Liver (tissue), 9 donors: ENCODE results near the gene INTS1. TPM values are rescaled to one million over a fixed set of nuclear protein-coding genes. Genes with fewer than 3 reads are reported as not detected.

Experiments used
- DNase-seq: peaks from one replicate; pipeline ENCODE4 v3.0.0-alpha.2; 2017; ENCODE audit warnings: low spot score
- H3K27ac ChIP-seq, 2 donors: one replicate each; pipeline ENCODE4 v1.7.0; 2013; ENCODE audit warnings: inconsistent platforms in 2 of 2, low read length in 2 of 2, control low read depth in 1 of 2, low read depth in 1 of 2, mild to moderate bottlenecking in 1 of 2
- H3K27me3 ChIP-seq, 4 donors: one replicate each; pipeline versions ENCODE4 v1.6.1 to v1.7.0; 2013; ENCODE audit warnings: low read length in 3 of 4, inconsistent platforms in 1 of 4, mild to moderate bottlenecking in 1 of 4, moderate library complexity in 1 of 4; ENCODE audit not compliant: control insufficient read depth in 4 of 4, insufficient read depth in 4 of 4
- H3K36me3 ChIP-seq, 4 donors: one replicate each; pipeline versions ENCODE4 v1.6.1 to v1.7.0; 2013; ENCODE audit warnings: low read length in 3 of 4, mild to moderate bottlenecking in 3 of 4, low read depth in 1 of 4, moderate library complexity in 1 of 4; ENCODE audit not compliant: control insufficient read depth in 4 of 4, insufficient read depth in 3 of 4
- H3K4me1 ChIP-seq, 4 donors: one replicate each; pipeline versions ENCODE4 v1.6.1 to v1.7.0; 2013; ENCODE audit warnings: low read length in 3 of 4, mild to moderate bottlenecking in 3 of 4, moderate library complexity in 1 of 4; ENCODE audit not compliant: control insufficient read depth in 4 of 4, insufficient read depth in 4 of 4
- H3K4me3 ChIP-seq, 3 donors: one replicate each; pipeline versions ENCODE4 v1.6.1 to v1.7.0; 2013; ENCODE audit warnings: low read length in 3 of 3, control low read depth in 1 of 3, low read depth in 1 of 3, mild to moderate bottlenecking in 1 of 3
- H3K9ac ChIP-seq, 2 donors: one replicate each; pipeline ENCODE4 v1.7.0; 2013; ENCODE audit warnings: low read length in 2 of 2, mild to moderate bottlenecking in 2 of 2, moderate library complexity in 2 of 2, control low read depth in 1 of 2, low read depth in 1 of 2
- H3K9me3 ChIP-seq, 4 donors: one replicate each; pipeline versions ENCODE4 v1.6.1 to v1.7.0; 2013; ENCODE audit warnings: low read length in 3 of 4; ENCODE audit not compliant: control insufficient read depth in 4 of 4
- CTCF ChIP-seq: fragments of 150-350 bp; IDR thresholded peaks from 2 replicates; pipeline ENCODE4 v1.5.1; 2017; ENCODE audit warnings: improper control_type of control experiment, low read depth, low read length; ENCODE audit not compliant: missing input control
- EGR1 ChIP-seq, 2 donors: IDR thresholded peaks; 2 replicates each; pipeline ENCODE4 v1.6.1; 2016 to 2018; ENCODE audit warnings: antibody characterized with exemption in 2 of 2, low read depth in 2 of 2
- FOXA2 ChIP-seq: IDR thresholded peaks from 2 replicates; pipeline ENCODE4 v1.6.1; 2016; ENCODE audit warnings: antibody characterized with exemption
- GABPA ChIP-seq, 2 donors: IDR thresholded peaks in 1 of 2; conservative IDR thresholded peaks in 1 of 2; 2 replicates each; pipeline ENCODE4 v1.6.1; 2016; ENCODE audit warnings: antibody characterized with exemption in 2 of 2, mild to moderate bottlenecking in 1 of 2, moderate library complexity in 1 of 2
- HNF4A ChIP-seq, 2 donors: conservative IDR thresholded peaks; 2 replicates each; pipeline ENCODE4 v1.6.1; 2016; ENCODE audit warnings: antibody characterized with exemption in 2 of 2, mild to moderate bottlenecking in 2 of 2
- HNF4G ChIP-seq: IDR thresholded peaks from 2 replicates; pipeline ENCODE4 v1.6.1; 2016; ENCODE audit warnings: antibody characterized with exemption
- JUND ChIP-seq, 2 donors: IDR thresholded peaks; 2 replicates each; pipeline ENCODE4 v1.6.1; 2016; ENCODE audit warnings: antibody characterized with exemption in 2 of 2
- MAX ChIP-seq: IDR thresholded peaks from 2 replicates; pipeline ENCODE4 v1.6.1; 2016; ENCODE audit warnings: antibody characterized with exemption
- NR2F2 ChIP-seq: IDR thresholded peaks from 2 replicates; pipeline ENCODE4 v1.6.1; 2016; ENCODE audit warnings: antibody characterized with exemption
- RAD21 ChIP-seq, 2 donors: IDR thresholded peaks; 2 replicates each; pipeline ENCODE4 v1.6.1; 2016; ENCODE audit warnings: antibody characterized with exemption in 2 of 2, mild to moderate bottlenecking in 2 of 2
- REST ChIP-seq: IDR thresholded peaks from 2 replicates; pipeline ENCODE4 v1.6.1; 2016; ENCODE audit warnings: antibody characterized with exemption, mild to moderate bottlenecking
- RXRA ChIP-seq, 2 donors: IDR thresholded peaks; 2 replicates each; pipeline ENCODE4 v1.6.1; 2017 to 2018; ENCODE audit warnings: antibody characterized with exemption in 2 of 2, mild to moderate bottlenecking in 1 of 2
- TAF1 ChIP-seq: conservative IDR thresholded peaks from 2 replicates; pipeline ENCODE4 v1.6.1; 2016; ENCODE audit warnings: antibody characterized with exemption, mild to moderate bottlenecking
- YY1 ChIP-seq: IDR thresholded peaks from 2 replicates; pipeline ENCODE4 v1.6.1; 2016; ENCODE audit warnings: antibody characterized with exemption, mild to moderate bottlenecking
- ZBTB33 ChIP-seq: IDR thresholded peaks from 2 replicates; pipeline ENCODE4 v1.6.1; 2016; ENCODE audit warnings: antibody characterized with exemption
- WGBS: extraction: QIAGEN DNeasy Blood & Tissue Kit; methylation state at CpG from one replicate; pipeline ENCODE4 v1.1.7; 2013; 5-methylcytosine and 5-hydroxymethylcytosine counted together
- polyA plus RNA-seq, 2 donors: library from polyadenylated mRNA; stranded (reverse) in 1 of 2; unstranded in 1 of 2; fragments of 200-250 nt in 1 of 2; fragments of >200 nt in 1 of 2; fragmentation: Nextera tagmentation in 1 of 2; extraction: Ambion mirVana in 1 of 2; gene quantifications; one replicate each; pipeline versions ENCODE4 v1.2.1 to v1.2.3, GENCODE V29; 2013 to 2015
- total RNA-seq, 2 donors: library from RNA; depleted of rRNA; stranded (reverse); fragments of >200 nt; gene quantifications; one replicate each; pipeline ENCODE4 v1.2.3, GENCODE V29; 2014
- donor health status: healthy.
- donor health status: healthy.
- donor health status: healthy.
- donor health status: healthy.
- donor health status: healthy.

Gene INTS1
- total and polyA plus RNA-seq, 4 donors: 14.6 to 37.9 (median 30.7) TPM

- no peak overlapping the region for H3K4me3 ChIP-seq
- no peaks in the 10 kb centered on the region for H3K4me1 ChIP-seq
- H3K9ac ChIP-seq: no peak overlapping the region
- no peaks in the 10 kb centered on the region for H3K9me3 ChIP-seq
- no peak for DNase-seq
- no peaks in the 10 kb centered on the region for H3K27me3 ChIP-seq
- TF ChIP-seq HNF4G (no peak), TAF1 (no peak), ZBTB33 (no peak), CTCF (no peak), GABPA (IDR thresholded peaks at IDR 0.05 in 1 of 2, conservative IDR thresholded peaks at IDR 0.05 in 1 of 2) (no peak), REST (no peak), MAX (no peak), FOXA2 (no peak), YY1 (no peak), EGR1 (IDR thresholded peaks at IDR 0.05; ENCODE audit: low read depth in 2 of 2) (no peak), RXRA (IDR thresholded peaks at IDR 0.05) (no peak), JUND (IDR thresholded peaks at IDR 0.05) (no peak)
- H3K36me3 ChIP-seq: no peaks in the 10 kb centered on the region
- no peak overlapping the region for H3K27ac ChIP-seq
- WGBS: 84% methylated on average over 12 of the region's 12 CpGs
Observed at GRCh38 chr7:1424041-1424440, 80.1 kb downstream of the INTS1 start.

- Histone ChIP-seq H3K9ac (no peak overlapping the region), H3K9me3 (no peaks in the 10 kb centered on the region), H3K4me3 (no peak overlapping the region), H3K27ac (no peak overlapping the region), H3K4me1 (no peaks in the 10 kb centered on the region), H3K36me3 (no peaks in the 10 kb centered on the region), H3K27me3 (no peaks in the 10 kb centered on the region)
- no peak for DNase-seq
- 67% methylated on average over 5 of the region's 5 CpGs for WGBS
- no peak for TF ChIP-seq MAX
- no peak for TF ChIP-seq HNF4A (conservative IDR thresholded peaks at IDR 0.05)
- TF ChIP-seq JUND (IDR thresholded peaks at IDR 0.05): no peak
- TF ChIP-seq FOXA2: no peak
- TF ChIP-seq GABPA (IDR thresholded peaks at IDR 0.05 in 1 of 2, conservative IDR thresholded peaks at IDR 0.05 in 1 of 2): no peak
- TF ChIP-seq EGR1 (IDR thresholded peaks at IDR 0.05; ENCODE audit: low read depth in 2 of 2): no peak
- TF ChIP-seq NR2F2: no peak
- no peak for TF ChIP-seq RAD21 (IDR thresholded peaks at IDR 0.05)
- no peak for TF ChIP-seq TAF1
- no peak for TF ChIP-seq ZBTB33
- TF ChIP-seq CTCF: no peak
- no peak for TF ChIP-seq HNF4G
- TF ChIP-seq RXRA (IDR thresholded peaks at IDR 0.05): no peak
Observed at GRCh38 chr7:1423264-1423811, 80.9 kb downstream of the INTS1 start.
